ENCODE measurements around the gene SPATA7.

SPATA7 gene

DNA sequence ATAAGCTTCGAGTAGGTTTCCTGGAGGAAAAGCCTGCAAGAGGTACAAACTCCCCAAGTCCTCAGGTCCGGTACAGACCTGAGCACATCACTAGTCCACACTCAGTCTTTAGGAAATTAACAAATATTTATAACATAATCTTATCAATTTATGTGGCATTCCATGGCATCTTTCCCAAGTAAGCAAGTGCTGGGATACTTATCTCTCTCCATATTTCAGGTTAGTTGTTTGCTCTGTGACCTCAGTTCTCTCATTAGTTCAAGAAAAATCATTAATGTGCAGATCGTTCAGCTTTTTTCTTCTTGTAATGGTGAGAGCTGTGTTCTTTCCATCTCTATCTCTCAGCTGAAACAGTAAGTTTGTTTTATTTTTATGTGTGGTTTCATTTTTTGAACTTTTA, 34.7 kb downstream of the SPATA7 start:
- DNase-seq = no peak

DNA sequence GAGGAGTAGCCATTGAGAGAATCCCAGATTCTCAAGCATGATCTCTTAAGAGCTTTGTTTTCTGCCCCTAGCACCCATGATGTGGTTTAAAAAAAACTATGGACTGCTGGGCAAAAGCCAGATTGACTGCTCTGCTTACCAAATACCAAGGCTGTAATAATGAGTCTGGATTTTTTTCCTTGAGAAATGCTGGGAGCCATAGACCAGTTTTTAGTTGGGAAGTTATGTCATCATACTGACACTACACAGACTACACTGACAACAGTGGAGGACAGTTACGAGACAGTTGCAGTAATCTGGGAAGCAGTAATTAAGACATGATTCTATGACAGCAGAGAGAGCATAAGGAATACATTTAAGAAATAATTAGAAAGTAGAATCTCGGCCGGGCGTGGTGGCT, 35.8 kb downstream of the SPATA7 start:
- no peak for DNase-seq

DNA sequence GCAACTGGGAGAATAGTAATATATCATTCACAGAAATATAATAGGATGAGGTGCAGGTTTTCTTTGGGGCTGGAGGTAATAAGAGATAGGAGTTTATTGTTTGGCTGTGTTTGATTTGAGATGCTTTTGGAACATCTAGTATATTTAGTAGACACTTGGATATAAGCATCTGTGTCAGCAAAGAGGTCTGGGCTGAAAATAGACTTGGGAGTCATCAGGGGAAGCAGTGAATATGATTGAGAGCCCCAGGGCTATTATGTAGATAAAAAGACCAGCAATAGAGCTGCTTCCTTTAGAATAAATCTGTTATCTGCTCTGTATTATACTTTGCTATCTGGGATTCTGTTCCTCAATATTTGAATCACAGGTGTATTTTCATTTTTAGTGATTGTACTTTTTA, 36.6 kb downstream of the SPATA7 start:
- no peak for DNase-seq

GRCh38 chr14:88422919-88423650, 37.6 kb downstream of the SPATA7 start:
- no peak for DNase-seq

GRCh38 chr14:88424573-88424972, 39.1 kb downstream of the SPATA7 start:
- no peak for DNase-seq

GRCh38 chr14:88426271-88426670, 40.8 kb downstream of the SPATA7 start:
- no peak for DNase-seq

GRCh38 chr14:88430976-88431375, 45.5 kb downstream of the SPATA7 start:
- DNase-seq = no peak

- DNase-seq = no peak
Measured at GRCh38 chr14:88437658-88438057, 52.2 kb downstream of the SPATA7 start.

- DNase-seq = no peak
Measured at GRCh38 chr14:88439088-88439487, 53.6 kb downstream of the SPATA7 start.

DNA sequence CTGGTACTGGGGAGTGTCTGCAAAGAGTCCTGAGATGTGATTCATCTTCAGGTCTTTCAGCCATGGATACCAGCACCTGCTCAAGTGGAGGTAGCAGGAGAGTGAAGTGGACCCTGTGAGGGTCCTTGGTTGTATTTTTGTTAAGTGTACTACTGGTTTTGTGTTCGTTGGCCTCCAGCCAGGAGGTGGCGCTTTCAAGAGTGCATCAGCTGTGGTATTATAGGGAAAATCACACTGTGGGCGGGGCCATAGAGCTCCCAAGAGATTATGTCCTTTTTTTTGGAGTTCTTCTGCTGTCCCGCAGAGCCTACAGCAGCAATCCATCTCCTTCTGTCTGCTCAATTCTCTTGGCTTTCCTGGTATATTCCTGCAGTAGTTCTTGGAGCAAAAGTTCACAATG, 66.8 kb downstream of the SPATA7 start:
- no peak for DNase-seq

- DNase-seq = no peak
Measured at GRCh38 chr14:88454886-88455285, 69.4 kb downstream of the SPATA7 start.

GRCh38 chr14:88463318-88463717, 77.9 kb downstream of the SPATA7 start:
- DNase-seq = no peak

DNA sequence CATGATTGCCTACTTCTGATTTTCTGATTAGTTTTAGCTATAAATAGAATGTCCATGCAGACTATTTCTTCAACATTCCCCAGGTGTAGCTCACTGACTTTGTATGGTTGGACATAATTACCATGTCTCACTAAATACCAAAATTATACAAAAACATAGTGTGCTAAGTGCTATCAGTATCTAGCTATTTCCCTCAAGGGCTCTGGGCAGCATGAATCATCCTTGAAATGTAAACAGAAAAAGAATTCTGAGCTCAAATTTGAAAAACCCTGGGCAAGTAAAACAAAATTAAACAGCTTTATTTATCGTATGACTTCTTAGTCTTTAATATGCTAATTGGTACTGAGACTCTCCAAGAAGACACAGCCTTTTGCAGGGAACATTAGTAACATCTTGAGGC, 82.9 kb downstream of the SPATA7 start:
- no peak for DNase-seq

DNA sequence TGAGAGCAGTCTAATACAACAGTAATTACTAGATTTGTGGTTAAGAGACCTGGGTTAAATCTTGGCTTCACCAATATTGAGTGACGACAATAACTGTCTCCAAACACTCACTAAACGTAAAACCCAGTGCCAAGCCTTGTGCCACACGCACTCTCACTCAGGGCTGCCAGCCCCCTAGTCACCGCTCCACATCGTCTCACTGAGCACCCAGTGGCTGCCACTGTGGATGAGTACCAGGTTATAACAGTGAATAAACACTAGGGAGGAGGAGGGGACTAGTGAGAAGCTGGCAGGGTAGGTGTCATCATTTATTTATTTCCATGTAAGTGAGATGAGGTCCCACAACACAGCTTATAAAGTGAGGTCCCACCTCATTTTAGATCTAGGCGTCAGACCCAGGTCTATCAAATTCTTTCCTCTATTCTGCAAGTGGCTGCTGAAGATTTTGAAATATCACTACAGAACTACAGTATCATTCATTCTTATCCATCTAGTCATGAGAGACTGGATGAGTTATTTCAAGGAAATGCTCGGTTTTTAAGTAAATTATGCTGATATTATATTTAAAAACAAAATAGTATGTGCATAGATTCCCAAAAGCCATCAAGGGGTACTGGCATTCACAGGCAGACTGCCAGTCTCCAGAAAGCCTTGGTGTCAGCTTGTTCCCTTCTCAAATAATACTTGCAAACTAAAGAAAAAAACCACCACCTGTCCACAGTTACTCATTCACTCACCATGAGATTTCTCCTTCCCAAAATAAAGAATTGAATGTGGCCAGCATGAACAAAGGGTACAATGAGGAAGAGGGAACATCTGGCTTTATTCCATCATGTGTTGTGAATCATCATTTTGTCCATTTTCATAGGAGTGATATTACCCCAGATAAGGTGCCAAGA, 85.3 kb downstream of the SPATA7 start:
- no peak for DNase-seq

GRCh38 chr14:88473791-88474190, 88.3 kb downstream of the SPATA7 start:
- no peak for DNase-seq

GRCh38 chr14:88476214-88476774, 90.8 kb downstream of the SPATA7 start:
- DNase-seq = no peak

DNA sequence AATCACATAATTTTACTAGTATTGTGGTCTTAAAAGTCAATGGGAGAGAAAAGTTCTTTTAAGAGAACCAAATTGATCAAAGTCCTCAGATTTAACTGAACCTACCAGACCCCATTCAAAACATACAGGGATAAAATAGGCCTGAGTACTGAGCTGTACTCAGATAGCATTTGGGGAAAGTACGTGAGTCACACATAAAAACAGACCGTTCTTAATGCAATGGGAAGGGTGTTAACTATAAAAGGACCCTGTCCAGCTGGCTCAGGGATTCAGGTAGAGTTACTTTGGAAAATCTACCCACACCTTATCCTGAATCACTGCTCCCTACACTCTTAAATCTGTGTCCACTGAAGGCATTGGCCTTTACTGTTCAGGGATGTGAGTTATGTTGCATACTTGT, 91.4 kb downstream of the SPATA7 start:
- DNase-seq = no peak

GRCh38 chr14:88477513-88478250, 92.2 kb downstream of the SPATA7 start:
- no peak for DNase-seq

DNA sequence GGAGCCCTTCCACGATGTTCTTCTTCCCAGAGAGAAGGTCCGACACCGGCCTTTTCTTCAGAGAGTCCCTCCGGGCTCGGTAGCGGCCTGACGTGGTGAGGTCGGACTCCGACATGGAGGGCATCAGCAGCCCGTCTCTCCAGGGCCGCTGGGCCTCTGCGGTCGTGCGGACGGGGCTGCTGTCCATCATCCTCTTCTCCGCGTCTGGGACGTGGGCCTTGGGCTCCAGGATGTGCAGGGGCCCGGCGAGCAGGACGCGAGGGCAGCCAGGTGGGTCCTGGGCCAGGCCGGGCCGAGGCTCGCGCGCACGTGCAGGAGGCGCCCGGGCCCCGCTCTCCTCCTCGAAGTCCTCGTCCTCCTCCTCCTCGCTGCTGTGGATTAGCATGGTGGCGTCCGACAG, 93.5 kb downstream of the SPATA7 start:
- no peak for DNase-seq

DNA sequence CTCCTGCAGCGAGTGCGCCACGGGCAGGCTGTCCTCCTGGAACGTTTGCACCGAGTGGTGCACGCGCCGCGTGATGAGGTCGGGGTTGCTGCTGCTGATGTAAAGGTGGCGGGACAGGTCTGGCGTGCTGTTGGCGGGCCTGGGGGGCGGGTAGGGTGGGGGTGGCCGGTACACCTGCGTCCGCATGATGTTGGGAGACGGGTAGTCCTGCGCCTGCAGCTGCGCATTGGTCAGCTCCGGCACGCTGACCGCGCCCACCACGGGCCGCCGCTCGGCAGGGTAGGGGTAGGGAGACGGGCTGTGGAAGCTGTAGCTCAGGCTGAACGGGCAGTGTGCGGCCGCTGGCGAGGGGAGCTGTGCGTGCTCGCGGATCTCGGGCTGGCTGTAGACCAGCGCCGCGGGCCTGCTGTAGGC, 94.1 kb downstream of the SPATA7 start:
- DNase-seq = no peak

GRCh38 chr14:88481059-88481458, 95.6 kb downstream of the SPATA7 start:
- DNase-seq = no peak

DNA sequence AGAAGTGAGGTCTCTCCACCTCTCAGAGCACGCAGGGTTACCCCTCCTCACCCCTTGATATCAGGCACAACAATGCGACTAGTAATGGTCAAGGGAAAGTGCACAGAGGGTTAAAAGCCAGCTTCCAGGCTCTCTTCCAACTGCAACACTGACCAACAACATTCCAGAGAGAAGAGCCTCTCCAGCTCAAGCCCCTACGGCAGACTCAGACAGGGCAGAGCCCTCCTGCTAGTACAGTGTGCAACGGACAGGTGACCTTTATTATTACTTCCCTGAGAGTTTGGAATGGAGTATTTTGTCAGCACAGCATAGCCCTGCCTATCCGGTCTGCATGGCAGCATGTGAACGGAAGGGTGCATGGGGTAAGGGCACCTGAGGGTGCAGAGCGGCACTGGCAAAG, 96.3 kb downstream of the SPATA7 start:
- DNase-seq = no peak

- DNase-seq = no peak
Measured at GRCh38 chr14:88482524-88482923, 97.1 kb downstream of the SPATA7 start.

All from NK-92 treated with Interleukin-12 subunit alpha and Interleukin-12 subunit beta, amount 100 ng/mL, for 24 hours (cell line).